OCI-LY3 (cell line): ENCODE data around the gene SEC11A.
"Not testable (repeated sequence)": the region's sequence is repeated elsewhere in the genome, so short reads cannot be mapped to it uniquely, and the experiment has no call there.

Experiments
- H2AFZ ChIP-seq: fragments of 200-600, 300-600 bp; shearing (Covaris generic); 2 replicates; pipeline ENCODE4 v1.6.0; 2014; ENCODE audit warnings: antibody characterized with exemption, low read depth, low read length
- H3K27ac ChIP-seq: fragments of 200-600, 300-600 bp; sonication (generic); 2 replicates; pipeline ENCODE4 v1.5.1; 2014; ENCODE audit warnings: mild to moderate bottlenecking, low read length, moderate library complexity, mixed read lengths
- H3K27me3 ChIP-seq: fragments of 200-600, 300-600 bp; sonication (generic); 2 replicates; pipeline ENCODE4 v1.6.1; 2014; ENCODE audit warnings: low read depth, low read length, mixed read lengths
- H3K36me3 ChIP-seq: fragments of 200-600, 300-600 bp; sonication (generic); replicated peaks from 2 replicates; pipeline ENCODE3; 2014; ENCODE audit warnings: low read depth, low read length, mixed read lengths
- H3K4me1 ChIP-seq: fragments of 300-600, 200-600 bp; sonication (generic); 2 replicates; pipeline ENCODE4 v1.6.1; 2014; ENCODE audit warnings: low read length, mixed read lengths
- H3K4me2 ChIP-seq: fragments of 200-600, 300-600 bp; sonication (generic); 2 replicates; pipeline ENCODE4 v1.6.1; 2014; ENCODE audit warnings: low read length, mixed read lengths
- H3K4me3 ChIP-seq: fragments of 300-600, 200-600 bp; sonication (generic); 2 replicates; pipeline ENCODE4 v1.5.1; 2014; ENCODE audit warnings: antibody characterized with exemption, mild to moderate bottlenecking, low read length, moderate library complexity
- H3K79me2 ChIP-seq: fragments of 300-600, 200-600 bp; shearing (Covaris generic); 2 replicates; pipeline ENCODE4 v1.6.1; 2014; ENCODE audit warnings: mild to moderate bottlenecking, low read length, mixed read lengths
- H3K9ac ChIP-seq: fragments of 300-600, 200-600 bp; shearing (Covaris generic); 2 replicates; pipeline ENCODE4 v1.6.0; 2014; ENCODE audit warnings: mild to moderate bottlenecking, low read length, moderate library complexity
- H3K9me3 ChIP-seq: fragments of 200-600, 300-600 bp; shearing (Covaris generic); 2 replicates; pipeline ENCODE4 v1.6.1; 2014; ENCODE audit warnings: low read length, mixed read lengths; ENCODE audit not compliant: insufficient read depth
- H4K20me1 ChIP-seq: fragments of 200-600, 300-600 bp; sonication (generic); 2 replicates; pipeline ENCODE4 v1.6.1; 2016; ENCODE audit warnings: low read length, mixed read lengths; ENCODE audit not compliant: insufficient read depth
- EZH2phosphoT487 ChIP-seq: fragments of 200-600 bp; shearing (Covaris generic); IDR thresholded peaks from 2 replicates; pipeline ENCODE4 v1.6.1; 2018; ENCODE audit warnings: antibody characterized with exemption, mixed run types, low read depth
- TF ChIP-seq, protein P1 (sequence below): fragments of 200-600, 300-600 bp; sonication (generic); IDR thresholded peaks from 2 replicates; pipeline ENCODE4 v1.5.1; 2014; ENCODE audit warnings: antibody characterized with exemption, low read length, low read depth

The SEC11A gene

GRCh38 chr15:84735480-84736061 lies 19.6 kb upstream of the SEC11A start:
- not testable (repeated sequence) for H3K9me3 ChIP-seq, H4K20me1 ChIP-seq, H3K79me2 ChIP-seq, H3K27me3 ChIP-seq, H3K36me3 ChIP-seq
- Histone ChIP-seq H3K4me1 (peaks cover 55% of the 10 kb centered on the region), H2AFZ (peak overlapping the region; percentile 84; the same call in 1 of the 2 replicates), H3K9ac (peak overlapping the region; percentile 81), H3K4me2 (peak overlapping the region; percentile 90), H3K4me3 (peak overlapping the region; percentile 71), H3K27ac (peak overlapping the region; percentile 93)
- TF ChIP-seq, protein P1, sequence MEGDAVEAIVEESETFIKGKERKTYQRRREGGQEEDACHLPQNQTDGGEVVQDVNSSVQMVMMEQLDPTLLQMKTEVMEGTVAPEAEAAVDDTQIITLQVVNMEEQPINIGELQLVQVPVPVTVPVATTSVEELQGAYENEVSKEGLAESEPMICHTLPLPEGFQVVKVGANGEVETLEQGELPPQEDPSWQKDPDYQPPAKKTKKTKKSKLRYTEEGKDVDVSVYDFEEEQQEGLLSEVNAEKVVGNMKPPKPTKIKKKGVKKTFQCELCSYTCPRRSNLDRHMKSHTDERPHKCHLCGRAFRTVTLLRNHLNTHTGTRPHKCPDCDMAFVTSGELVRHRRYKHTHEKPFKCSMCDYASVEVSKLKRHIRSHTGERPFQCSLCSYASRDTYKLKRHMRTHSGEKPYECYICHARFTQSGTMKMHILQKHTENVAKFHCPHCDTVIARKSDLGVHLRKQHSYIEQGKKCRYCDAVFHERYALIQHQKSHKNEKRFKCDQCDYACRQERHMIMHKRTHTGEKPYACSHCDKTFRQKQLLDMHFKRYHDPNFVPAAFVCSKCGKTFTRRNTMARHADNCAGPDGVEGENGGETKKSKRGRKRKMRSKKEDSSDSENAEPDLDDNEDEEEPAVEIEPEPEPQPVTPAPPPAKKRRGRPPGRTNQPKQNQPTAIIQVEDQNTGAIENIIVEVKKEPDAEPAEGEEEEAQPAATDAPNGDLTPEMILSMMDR: peak; percentile 13; the same call in 1 of the 2 replicates

GRCh38 chr15:84734794-84735479 lies 19.0 kb upstream of the SEC11A start:
- Histone ChIP-seq H3K4me3 (peak overlapping the region; percentile 71), H2AFZ (peak overlapping the region; percentile 84), H3K4me1 (peaks cover 57% of the 10 kb centered on the region), H3K36me3 (no peaks in the 10 kb centered on the region), H3K27ac (peak overlapping the region; percentile 93), H3K27me3 (no peaks in the 10 kb centered on the region), H3K9ac (peak overlapping the region; percentile 81), H3K4me2 (peak overlapping the region; percentile 90), H3K9me3 (peaks cover 5% of the 10 kb centered on the region; the same call in 1 of the 2 replicates), H3K79me2 (no peaks in the 10 kb centered on the region), H4K20me1 (no peaks in the 10 kb centered on the region)
- TF ChIP-seq, protein P1: no peak
- no peak for TF ChIP-seq EZH2phosphoT487

DNA sequence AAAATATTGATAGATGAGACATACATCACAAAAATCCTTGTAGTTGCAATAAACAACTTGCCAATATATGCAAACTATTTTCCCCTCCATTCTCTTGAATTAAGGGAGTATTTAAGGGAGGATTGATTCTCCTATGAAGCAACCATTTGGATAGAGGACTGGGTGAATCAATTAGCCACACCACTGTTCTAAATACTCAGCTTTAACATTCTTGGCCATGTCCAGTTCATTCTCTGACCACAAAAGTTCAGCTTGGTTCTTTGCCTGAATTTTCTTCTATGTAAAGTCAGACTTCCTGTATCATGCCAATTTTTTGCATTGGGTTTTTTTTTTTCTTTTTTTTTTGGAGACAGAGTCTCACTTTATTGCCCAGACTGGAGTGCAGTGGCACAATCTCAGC lies 15.8 kb upstream of the SEC11A start:
- Histone ChIP-seq H3K27ac (peak overlapping the region; percentile 79), H3K4me1 (peaks cover 65% of the 10 kb centered on the region), H2AFZ (no peak overlapping the region), H3K4me2 (no peak overlapping the region), H3K27me3 (no peaks in the 10 kb centered on the region), H3K9me3 (peaks cover 5% of the 10 kb centered on the region; the same call in 1 of the 2 replicates), H3K4me3 (no peak overlapping the region), H3K79me2 (no peaks in the 10 kb centered on the region), H3K9ac (no peak overlapping the region), H4K20me1 (no peaks in the 10 kb centered on the region), H3K36me3 (no peaks in the 10 kb centered on the region)
- no peak for TF ChIP-seq EZH2phosphoT487
- TF ChIP-seq, protein P1: no peak

DNA sequence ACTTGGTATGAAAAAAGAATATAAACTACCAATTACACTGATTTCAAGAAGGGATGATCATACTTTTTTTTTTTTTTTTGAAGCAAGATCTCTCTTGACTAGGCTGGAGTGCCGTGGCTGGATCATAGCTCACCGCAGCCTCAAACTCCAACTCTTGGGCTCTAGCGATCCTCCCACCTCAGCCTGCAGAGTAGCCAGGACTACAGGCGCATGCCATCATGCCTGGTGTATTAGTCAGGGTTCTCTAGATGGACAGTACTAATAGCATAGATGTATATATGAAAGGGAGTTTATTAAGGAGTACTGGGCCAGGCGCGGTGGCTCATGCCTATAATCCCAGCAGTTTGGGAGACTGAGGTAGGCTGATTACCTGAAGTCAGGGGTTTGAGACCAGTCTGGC lies 11.5 kb upstream of the SEC11A start:
- no peak overlapping the region for H3K4me2 ChIP-seq
- no peaks in the 10 kb centered on the region for H4K20me1 ChIP-seq
- H3K36me3 ChIP-seq: no peaks in the 10 kb centered on the region
- peaks cover 5% of the 10 kb centered on the region; the same call in 1 of the 2 replicates for H3K9me3 ChIP-seq
- no peak for TF ChIP-seq EZH2phosphoT487
- TF ChIP-seq, protein P1: no peak
- no peak overlapping the region for H3K4me3 ChIP-seq
- no peak overlapping the region for H2AFZ ChIP-seq
- no peaks in the 10 kb centered on the region for H3K27me3 ChIP-seq
- H3K4me1 ChIP-seq: peaks cover 38% of the 10 kb centered on the region
- no peaks in the 10 kb centered on the region for H3K79me2 ChIP-seq
- no peak overlapping the region for H3K9ac ChIP-seq
- no peak overlapping the region for H3K27ac ChIP-seq
